Hematopoietic multipotent progenitor cell treated with erythropoietin and hydrocortisone succinate and interleukin-3 and kit ligand, for 8 days (in vitro differentiated cells): ENCODE measurements around the gene GPD2.

ENCODE experiments used
- DNase-seq: peaks from one replicate; pipeline ENCODE4 v3.0.0-alpha.2; 2015

The GPD2 gene

GRCh38 chr2:156532989-156533388 is 96.8 kb downstream of the GPD2 start:
- no peak for DNase-seq

GRCh38 chr2:156536534-156536933 is 100.4 kb downstream of the GPD2 start:
- DNase-seq: no peak

GRCh38 chr2:156537141-156537540 is 101.0 kb downstream of the GPD2 start:
- no peak for DNase-seq

GRCh38 chr2:156538083-156538504 is 101.9 kb downstream of the GPD2 start:
- DNase-seq: no peak

- DNase-seq: no peak
Measured at GRCh38 chr2:156539086-156539860, 103.1 kb downstream of the GPD2 start.

- no peak for DNase-seq
Measured at GRCh38 chr2:156540706-156541105, 104.5 kb downstream of the GPD2 start.

- DNase-seq: no peak
Measured at GRCh38 chr2:156541229-156541628, 105.0 kb downstream of the GPD2 start.

GRCh38 chr2:156541706-156542105 is 105.5 kb downstream of the GPD2 start:
- no peak for DNase-seq

GRCh38 chr2:156548413-156548812 is 112.2 kb downstream of the GPD2 start:
- no peak for DNase-seq

GRCh38 chr2:156553714-156554442 is 117.7 kb downstream of the GPD2 start:
- DNase-seq: no peak

- no peak for DNase-seq
Measured at GRCh38 chr2:156561326-156561725, 125.1 kb downstream of the GPD2 start.

- peak; percentile 94 for DNase-seq
Measured at GRCh38 chr2:156562124-156562523, 125.9 kb downstream of the GPD2 start.

- peak; percentile 10 for DNase-seq
Measured at GRCh38 chr2:156563994-156564753, 128.0 kb downstream of the GPD2 start.

- no peak for DNase-seq
Measured at GRCh38 chr2:156565066-156565710, 129.0 kb downstream of the GPD2 start.

- DNase-seq: no peak
Measured at GRCh38 chr2:156573710-156574109, 137.5 kb downstream of the GPD2 start.

GRCh38 chr2:156574112-156574511 is 137.9 kb downstream of the GPD2 start:
- DNase-seq: no peak

GRCh38 chr2:156576005-156576404 is 139.8 kb downstream of the GPD2 start:
- no peak for DNase-seq

GRCh38 chr2:156580501-156580900 is 144.3 kb downstream of the GPD2 start:
- no peak for DNase-seq

- no peak for DNase-seq
Measured at GRCh38 chr2:156581280-156581679, 145.1 kb downstream of the GPD2 start.

- DNase-seq: no peak
Measured at GRCh38 chr2:156585457-156585856, 149.3 kb downstream of the GPD2 start.

- DNase-seq: no peak
Measured at GRCh38 chr2:156586621-156587020, 150.4 kb downstream of the GPD2 start.

- peak; percentile 65 for DNase-seq
Measured at GRCh38 chr2:156589381-156590079, 153.4 kb downstream of the GPD2 start.
